ENCODE results near the gene CYP4F2. TPM values are rescaled to one million over a fixed set of nuclear protein-coding genes. Genes with fewer than 3 reads are reported as not detected.
"Not testable (repeated sequence)": the region's sequence is repeated elsewhere in the genome, so short reads cannot be mapped to it uniquely, and the experiment has no call there.

CYP4F2 gene
- total RNA-seq, 1 donor from 2014 or later = not detected

DNA sequence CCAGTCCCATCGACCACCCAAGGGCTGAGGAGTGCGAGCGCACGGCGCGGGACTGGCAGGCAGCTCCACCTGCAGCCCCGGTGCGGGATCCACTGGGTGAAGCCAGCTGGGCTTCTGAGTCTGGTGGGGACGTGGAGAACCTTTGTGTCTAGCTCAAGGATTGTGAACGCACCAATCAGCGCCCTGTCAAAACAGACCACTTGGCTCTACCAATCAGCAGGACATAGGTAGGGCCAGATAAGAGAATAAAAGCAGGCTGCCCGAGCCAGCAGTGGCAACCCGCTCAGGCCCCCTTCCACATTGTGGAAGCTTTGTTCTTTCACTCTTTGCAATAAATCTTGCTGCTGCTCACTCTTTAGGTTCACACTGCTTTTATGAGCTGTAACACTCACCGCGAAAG, 2.2 kb upstream of the CYP4F2 start:
- not testable (repeated sequence) for DNase-seq (ENCODE audit: low spot score)

DNA sequence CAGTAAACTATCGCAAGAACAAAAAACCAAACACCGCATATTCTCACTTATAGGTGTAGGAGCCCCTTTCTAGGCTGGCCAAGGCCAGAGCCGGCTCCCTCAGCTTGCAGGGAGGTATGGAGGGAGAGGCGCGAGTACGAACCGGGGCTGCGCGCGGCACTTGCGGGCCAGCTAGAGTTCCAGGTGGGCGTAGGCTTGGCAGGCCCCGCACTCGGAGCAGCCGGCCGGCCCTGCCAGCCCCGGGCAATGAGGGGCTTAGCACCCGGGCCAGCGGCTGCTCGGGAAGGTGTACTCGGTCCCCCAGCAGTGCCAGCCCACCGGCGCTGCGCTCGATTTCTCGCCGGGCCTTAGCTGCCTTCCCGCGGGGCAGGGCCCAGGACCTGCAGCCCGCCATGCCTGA, 1.7 kb upstream of the CYP4F2 start:
- not testable (repeated sequence) for DNase-seq (ENCODE audit: low spot score)

DNA sequence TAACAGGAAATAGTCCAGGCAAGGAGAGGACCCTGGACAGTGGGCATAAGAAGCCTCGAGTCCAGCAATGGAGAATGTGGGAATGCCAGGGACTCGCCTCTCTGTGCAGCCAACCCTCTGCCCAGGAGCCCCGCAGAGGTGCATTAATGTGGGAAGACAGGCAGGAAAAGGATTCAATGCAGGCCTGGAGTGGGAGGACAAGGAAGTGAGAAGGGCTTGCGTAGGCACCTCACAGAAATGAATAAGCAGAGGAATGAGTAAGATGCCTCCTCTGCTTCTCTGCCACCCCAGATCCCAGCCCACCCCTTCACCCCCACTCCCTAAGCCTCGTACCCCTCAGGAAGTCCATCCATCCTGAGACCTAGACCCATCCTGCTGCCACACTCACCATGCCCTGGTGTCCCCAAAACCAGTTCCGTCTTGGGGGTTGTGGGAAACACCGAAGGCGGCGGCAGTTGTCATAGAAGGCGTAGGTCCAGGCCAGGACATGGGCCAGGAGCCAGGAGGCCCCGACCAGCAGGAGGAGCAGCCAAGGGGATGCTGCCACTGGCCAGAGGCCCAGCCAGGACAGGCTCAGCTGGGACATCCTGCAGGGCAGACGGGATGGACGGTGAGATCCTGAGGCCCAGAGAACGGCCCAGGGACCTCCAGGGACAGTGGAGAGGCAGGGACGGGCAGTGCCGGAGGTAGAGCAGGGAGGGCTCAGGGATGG, 692 bp downstream of the CYP4F2 start:
- no peak for DNase-seq (ENCODE audit: low spot score)

DNA sequence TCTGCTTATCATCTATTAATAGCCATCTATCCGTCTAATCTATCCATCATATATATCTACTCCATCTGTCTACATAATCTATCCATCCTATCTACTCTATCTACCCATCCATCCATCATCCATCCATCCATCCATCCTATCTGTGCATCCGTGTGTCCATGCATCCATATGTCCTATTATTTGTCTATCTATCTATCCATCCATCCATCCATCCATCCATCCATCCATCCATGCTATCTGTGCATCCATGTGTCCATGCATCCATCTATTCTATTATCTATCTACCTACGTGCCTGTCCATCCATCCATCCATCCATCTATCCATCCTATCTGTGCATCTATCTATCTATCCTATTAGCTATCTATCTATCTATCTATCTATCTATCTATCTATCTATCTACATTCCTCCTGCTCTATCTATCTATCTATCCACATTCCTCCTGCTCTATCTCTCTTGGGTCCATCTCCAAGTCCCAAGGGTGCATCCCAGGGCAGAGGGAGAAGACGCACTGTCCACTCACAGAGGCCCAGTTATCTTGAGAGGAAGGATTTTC, 1.9 kb downstream of the CYP4F2 start:
- no peak for DNase-seq (ENCODE audit: low spot score)

DNA sequence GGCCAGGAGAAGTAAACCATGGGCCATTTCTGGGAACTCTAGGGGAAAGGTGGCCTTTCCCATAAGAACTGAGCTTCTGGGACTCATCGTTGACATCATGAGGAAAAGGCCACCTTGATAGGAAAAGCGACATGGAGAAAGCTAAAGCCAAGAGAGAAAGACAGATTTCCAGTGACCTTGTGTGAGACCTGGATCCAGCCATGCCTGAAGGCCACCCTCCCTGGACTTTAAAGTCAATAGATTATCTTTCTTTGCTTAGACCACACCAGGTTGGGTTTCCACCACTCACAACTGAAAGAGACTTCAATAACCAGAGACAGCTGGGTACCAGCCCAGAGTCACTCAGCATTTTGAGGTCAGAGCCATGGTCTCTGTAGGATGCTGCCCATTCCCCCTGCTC, 3.5 kb downstream of the CYP4F2 start:
- DNase-seq (ENCODE audit: low spot score) = no peak

DNA sequence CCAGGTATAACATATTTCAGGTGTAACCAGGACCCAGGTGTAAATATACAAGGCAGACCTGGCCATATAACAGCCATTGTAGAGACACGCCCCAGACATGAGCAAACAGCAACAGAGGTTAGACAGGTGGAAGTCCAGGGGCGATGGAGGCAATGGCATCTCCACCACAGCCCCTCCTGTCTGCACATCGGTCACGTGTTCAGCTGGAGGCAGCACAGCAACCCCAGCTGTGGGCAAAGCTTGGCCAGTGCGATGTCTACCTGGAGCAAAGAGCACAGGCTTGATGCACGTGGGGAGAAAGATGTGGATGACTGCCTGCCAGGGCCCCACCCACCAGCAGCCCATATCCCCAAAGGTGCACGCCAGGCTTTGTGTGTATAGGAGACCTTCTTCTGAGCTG, 4.4 kb downstream of the CYP4F2 start:
- no peak for DNase-seq (ENCODE audit: low spot score)

DNA sequence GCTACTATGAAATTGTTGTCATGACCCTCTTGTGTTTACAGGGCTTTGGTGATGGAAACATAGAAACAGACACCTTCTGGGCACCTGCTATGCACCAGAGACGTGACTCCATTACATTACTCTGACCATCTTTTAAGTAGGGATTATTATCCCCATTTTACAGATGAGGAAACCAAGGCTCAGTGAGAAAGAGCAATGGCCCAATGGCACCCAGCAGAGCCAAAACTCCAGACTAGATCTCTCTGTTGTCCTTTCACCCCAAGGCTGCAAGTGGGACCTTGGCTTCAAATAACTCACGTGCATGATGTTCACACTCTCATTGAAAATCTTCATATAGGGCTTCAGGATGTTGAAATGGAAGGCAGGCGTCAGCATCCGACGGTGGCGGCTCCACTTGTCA, 5.9 kb downstream of the CYP4F2 start:
- no peak for DNase-seq (ENCODE audit: low spot score)

DNA sequence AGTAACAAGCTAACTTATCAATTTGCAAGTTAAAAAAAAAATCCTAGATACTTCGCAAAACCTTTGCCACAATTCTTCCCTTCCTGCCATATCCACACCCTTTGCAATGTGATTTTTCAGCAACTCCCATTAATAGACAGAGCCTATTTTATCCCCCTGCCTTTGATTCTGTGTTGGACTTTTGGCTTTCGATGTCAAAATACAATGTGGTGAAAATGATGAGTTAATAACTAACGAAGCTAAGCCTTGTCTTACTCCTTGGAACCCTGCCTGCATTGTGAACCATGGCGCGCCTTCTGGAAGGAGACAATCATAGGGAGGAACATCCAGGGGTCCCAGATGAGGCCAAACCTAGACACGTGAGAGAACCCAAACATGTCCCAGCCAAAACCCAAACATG, 6.4 kb downstream of the CYP4F2 start:
- DNase-seq (ENCODE audit: low spot score) = no peak

DNA sequence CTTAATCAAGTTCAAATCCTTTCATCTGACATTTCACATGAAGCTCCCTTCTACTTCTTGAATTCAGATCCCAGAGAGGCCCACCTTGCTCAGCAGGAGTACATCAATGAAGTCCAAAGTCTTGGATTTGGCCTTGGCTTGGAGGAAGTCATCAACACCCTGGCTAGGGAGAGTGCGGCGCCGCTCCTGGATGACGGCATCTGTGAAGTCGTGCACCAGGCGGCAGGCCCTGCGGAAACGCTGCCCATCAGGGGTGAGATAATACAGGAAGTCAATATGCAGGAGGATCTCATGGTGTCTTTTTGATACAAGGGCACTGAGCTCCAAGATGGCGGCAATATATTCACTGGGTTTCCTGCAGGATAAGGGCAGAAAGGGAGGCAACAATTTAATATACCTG, 8.5 kb downstream of the CYP4F2 start:
- not testable (repeated sequence) for DNase-seq (ENCODE audit: low spot score)

DNA sequence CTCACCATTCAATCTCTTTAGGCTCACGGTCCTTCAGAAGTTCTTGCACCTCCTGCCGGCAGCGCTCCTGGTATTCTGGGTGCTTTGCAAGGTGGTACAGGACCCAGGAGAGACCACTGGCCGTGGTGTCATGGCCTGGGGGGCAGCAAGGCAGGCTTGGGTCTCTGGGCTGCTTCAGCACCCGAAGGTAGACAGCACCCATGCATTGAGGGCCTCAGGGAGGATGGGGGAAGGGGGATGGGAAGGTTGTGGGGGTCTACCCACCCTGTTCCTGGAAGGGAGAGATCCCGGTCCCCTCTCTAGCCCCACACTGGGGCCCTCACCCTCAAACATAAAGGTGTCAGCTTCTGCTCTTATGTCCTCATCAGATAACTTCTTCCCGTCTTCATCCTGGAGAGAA, 12.0 kb downstream of the CYP4F2 start:
- peak; percentile 62 for DNase-seq (ENCODE audit: low spot score)

DNA sequence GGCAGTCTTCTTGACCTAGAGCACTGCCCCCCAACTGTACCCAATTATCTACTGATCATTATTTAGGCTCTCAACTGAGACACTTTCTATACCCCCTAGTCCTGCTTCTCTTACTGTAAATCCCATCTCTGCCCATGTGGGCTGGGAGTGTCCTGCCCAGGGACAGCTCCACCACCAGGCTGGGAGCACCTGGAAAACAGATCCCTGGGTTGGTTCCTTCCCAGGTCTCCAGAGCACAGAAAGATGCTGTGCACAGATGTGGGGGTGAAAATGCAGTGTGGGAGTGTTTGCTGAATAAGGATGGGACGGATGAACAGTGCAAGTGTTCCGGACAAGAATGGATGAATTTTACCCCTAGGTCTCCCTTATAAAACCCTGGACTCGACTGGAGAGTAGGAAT, 12.7 kb downstream of the CYP4F2 start:
- peak; percentile 60 for DNase-seq (ENCODE audit: low spot score)

DNA sequence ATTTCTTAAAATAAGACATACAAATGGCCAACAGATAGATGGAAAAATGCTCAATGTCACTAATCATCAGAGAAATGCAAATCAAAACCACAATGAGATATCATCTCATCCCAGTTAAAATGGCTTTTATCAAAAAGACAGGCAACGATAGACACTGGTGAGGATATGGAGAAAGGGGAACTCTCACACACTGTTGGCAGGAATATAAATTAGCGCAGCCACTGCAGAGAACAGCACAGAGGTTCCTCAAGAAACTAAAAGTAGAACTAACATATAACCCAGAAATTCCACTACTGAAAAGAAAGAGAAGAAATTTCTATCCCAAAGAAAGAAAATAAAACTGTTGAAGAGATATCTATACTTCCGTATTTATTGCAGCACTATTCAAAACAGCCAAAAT, 14.5 kb downstream of the CYP4F2 start:
- DNase-seq (ENCODE audit: low spot score) = not testable (repeated sequence)

DNA sequence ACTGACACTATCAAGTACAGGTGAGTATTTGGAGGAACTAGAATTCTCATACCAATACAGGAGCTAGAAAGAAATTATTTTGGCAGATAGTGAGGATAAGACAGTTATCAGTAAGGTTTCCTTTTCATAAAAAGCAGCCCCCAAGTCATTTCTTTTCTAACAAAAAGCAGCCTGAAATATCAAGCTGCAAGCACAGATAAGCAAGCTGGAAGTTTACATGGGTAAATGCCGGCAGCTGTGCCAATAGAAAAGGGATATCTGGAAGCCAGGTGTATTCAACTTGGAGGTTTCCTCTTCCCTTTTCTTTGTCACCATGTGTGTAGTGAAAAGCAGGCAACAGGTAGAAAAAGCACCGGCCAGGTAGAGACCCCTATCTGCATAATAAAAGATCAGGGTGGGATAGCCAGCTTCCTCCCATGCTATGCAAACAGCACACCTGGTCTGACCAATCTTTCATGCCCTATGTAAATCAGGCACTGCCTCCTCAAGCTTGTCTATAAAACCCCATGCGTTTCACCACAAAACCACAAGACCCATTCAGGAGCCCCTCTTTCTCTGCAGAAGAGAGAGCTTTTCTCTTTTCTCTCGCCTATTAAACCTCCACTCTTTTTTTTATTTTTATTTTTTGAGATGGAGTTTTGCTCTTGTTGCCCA, 22.9 kb downstream of the CYP4F2 start:
- no peak for DNase-seq (ENCODE audit: low spot score)

DNA sequence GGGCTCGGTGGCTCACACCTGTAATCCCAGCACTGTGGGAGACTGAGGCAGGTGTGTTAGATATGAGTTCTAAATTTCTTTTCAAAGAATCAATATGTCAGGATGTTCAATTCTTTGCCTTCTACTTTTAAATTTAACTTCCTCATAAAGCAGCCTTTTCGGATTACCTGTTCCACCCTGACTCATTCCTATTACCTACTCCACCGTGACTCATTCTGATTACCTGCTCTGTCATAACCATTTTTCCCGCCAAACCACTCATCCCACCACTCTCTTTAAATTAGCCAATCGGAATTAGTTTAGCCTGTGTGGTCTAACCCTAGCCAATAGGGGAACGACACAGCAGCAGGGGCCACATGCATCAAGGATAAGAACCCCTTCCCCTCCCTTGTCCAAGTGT, 24.1 kb downstream of the CYP4F2 start:
- DNase-seq (ENCODE audit: low spot score) = not testable (repeated sequence)

DNA sequence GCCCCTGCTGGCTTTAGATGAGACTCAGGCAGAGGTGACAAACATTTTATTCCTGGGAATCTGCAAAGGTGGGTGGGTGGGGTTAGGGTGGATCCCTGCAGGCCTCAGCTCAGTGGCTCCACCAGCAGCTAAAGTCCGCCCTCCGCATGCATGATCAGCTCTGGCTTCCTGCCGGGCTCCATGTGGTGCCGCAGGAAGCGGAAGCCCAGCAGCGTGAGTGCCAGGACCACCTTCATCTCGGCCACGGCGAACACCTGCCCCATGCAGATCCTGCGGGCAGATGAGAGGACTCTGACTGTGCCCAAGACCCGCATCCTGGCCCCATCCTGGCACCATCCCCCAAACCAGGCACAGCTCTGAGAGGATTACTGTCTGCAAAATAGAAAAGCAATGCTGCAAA, 26.3 kb downstream of the CYP4F2 start:
- DNase-seq (ENCODE audit: low spot score) = no peak

DNA sequence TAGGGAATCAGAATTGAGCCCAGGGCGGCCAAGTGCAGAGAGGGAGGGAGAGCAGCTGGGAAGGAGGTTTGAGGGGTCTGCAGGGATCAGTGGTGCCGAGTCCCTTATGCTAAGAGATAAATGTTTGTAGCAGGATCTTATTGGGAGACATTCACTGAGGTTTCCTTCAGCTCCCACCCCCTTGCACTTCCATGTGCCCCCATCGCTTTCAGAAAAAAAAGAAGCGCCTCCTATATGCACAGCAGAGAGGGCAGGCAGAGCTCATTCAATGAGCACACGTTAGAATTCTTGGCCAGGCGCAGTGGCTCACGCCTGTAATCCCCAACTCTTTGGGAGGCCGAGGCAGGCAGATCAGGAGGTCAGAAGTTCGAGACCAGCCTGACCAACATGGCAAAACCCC, 28.0 kb downstream of the CYP4F2 start:
- no peak for DNase-seq (ENCODE audit: low spot score)

DNA sequence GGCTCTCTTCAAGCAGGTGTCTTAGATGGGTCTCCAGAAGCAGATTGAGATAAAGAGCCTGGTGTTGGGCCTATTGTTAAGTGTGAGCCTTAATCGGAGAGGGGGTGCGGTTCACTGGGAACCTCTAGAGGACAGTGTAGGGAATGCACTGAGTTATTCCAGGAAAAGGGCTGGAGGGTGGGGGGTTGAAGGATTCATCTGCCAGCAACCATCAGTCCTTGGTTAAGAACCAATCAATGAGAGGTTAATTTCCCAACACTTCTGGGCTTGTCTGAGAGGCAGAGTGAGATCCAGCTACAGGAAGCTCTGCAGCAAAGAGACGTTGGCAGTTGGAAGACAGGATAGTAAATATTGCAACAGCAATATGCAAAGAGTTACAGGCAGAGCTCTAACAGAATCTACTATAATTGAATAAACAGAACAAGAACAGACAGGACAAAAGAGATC, 28.7 kb downstream of the CYP4F2 start:
- no peak for DNase-seq (ENCODE audit: low spot score)

DNA sequence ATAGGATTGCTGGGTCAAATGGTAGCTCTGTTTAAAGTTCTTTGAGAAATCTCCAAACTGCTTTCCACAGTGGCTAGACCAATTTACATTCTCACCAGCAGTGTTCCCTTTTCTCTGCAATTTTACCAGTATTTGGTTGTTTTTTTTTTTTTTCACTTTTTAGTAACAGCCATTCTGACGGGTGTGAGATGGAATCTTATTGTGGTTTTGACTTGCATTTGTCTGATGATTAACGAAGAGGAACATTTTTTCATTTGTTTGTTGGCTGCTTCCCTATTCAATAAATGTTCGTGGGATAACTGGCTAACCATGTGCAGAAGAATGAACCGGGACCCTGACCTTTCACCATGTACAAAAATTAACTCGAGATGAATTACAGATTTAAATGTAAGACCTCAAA, 31.2 kb downstream of the CYP4F2 start:
- no peak for DNase-seq (ENCODE audit: low spot score)

DNA sequence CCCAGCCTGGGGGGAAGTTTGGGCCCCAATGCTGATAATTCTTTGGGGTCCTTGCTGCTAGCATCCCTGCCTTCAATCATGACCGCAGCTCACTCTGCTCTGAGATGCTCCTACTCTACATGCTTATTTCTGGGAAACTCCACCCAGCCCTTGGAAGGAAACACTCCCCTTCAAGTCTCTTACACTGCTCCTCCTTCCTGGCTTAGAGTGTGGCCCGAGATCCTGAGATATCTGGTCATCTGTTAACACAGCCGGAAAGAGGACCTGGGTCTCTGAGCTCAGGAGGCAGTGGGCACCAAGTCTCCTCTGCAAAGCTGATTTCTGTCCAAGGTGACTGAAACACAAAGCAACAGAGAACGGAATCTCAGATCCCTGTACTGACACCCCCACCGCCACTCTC, 33.0 kb downstream of the CYP4F2 start:
- no peak for DNase-seq (ENCODE audit: low spot score)

DNA sequence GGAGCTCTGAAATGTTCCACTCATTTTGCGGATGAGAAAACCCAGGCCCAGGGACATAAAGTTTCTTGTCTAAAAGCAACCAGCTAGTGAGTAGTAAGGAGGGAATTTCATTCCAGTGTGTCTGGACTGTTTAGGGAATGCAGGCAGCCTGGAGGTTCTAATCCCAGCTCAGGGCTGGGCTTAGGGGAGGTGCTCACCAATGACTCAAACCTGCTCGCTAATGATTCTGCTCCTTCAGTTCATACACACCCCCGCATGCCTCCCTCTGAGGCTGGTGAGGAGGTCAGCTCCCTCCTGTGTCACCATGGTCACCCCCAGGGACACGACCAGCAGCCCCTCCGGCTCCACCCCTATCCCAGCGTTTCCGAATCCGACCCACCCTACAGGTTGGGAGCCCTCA, 34.6 kb downstream of the CYP4F2 start:
- no peak for DNase-seq (ENCODE audit: low spot score)

DNA sequence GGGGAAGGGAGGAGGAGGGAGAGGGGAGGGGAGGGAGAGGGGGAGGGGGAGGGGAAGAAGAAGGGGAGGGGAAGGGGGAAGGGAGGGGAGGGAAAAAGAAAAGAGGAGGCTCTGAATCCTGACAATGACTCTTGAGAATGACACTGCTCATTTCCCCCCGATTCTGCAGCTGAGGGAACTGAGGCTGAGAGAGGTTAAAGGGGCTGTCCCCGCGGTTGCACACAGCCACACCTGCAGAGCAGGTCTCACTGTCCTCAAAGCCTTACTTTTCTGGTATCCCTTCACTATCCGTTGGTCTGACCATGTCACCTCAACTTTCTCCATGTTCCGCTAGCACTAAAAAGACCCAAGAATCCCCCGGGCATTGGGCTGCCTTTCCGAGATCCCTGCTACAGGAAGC, 35.4 kb downstream of the CYP4F2 start:
- DNase-seq (ENCODE audit: low spot score) = no peak

DNA sequence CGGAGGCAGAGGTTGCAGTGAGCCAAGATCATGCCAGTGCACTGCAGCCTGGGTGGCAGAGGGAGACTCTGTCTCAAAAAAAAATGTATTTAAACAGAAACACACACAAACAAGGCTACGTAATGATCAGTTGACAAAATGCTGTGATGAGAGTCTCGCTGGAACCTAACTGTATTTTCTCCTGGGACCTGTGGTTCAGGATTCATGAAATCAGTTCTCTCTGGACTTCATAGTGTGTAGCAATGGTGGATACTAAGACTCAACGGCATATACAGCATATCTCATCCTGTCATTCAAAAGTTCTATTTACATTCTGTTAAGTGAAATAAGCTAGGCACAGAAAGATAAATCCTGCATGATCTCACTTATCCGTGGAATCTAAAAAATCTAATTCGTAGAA, 37.4 kb downstream of the CYP4F2 start:
- no peak for DNase-seq (ENCODE audit: low spot score)

DNA sequence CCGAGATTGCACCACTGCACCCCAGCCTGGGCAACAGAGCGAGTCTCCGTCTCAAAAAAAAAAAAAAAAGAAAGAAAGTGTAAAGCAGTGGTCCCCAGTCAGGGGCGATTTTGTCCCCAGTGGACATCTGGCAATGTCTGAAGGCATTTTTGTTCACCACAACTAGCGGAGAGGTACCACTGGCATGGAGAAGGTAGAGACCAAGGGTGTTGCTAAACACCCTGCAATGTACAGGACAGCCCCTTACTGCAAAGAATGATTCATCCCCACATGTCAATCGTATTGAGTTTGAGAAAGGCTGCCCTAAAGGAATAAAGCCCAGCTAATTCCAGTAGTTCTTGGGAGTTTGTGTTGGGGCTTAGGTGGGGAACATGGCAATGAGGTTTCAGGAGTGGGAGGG, 38.7 kb downstream of the CYP4F2 start:
- DNase-seq (ENCODE audit: low spot score) = no peak

Data from mesenteric fat pad (tissue), 1 donor.